ENCODE measurements around the gene GPRASP1. TPM values are rescaled to one million over a fixed set of nuclear protein-coding genes. Genes with fewer than 3 reads are reported as not detected.

GPRASP1 gene
- total RNA-seq, 2 experiments from 2014 or later = 3.0 to 3.9 TPM

GRCh38 chrX:102627640-102628039 is 23.6 kb upstream of the GPRASP1 start:
- no peak overlapping the region for H3K4me3 Mint-ChIP-seq
- DNase-seq = peak; percentile 21
- peaks cover 27% of the 10 kb centered on the region for H3K4me1 Mint-ChIP-seq (ENCODE audit: low read depth)
- peak; percentile 61 for ATAC-seq
- ChIA-PET POLR2A (no interaction called here), CTCF (interaction anchor here (0.6 kb wide), 1 partner anchor 73 kb away, joined by 3 read pairs; no protein-coding TSS in a partner anchor)
- no peak for TF ChIP-seq CTCF (IDR thresholded peaks at IDR 0.05)
- H3K27ac Mint-ChIP-seq = no peak overlapping the region
- H3K9me3 Mint-ChIP-seq = no peaks in the 10 kb centered on the region
- no peaks in the 10 kb centered on the region for H3K27me3 Mint-ChIP-seq
- intact Hi-C loops (cut with micrococcal nuclease) = no loop called here
- H3K36me3 Mint-ChIP-seq (ENCODE audit: low read depth) = peaks cover 6% of the 10 kb centered on the region

DNA sequence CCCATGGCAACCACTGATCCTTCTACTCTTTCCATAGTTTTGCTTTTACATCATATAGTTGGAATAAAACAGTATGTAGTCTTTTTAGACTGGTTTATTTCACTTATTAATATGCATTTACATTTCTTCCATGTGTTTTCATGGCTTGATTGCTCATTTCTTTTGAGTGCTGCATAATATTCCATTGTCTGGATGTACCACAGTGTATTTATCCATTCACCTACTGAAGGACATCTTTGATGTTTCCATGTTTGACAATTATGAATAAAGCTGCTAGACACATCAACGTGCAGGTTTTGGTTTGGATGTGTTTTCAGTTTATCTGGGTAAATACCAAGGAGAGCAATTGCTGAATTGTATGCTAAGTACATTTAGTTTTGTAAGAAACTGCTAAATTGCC is 13.7 kb upstream of the GPRASP1 start:
- ATAC-seq (no peak), DNase-seq (no peak)
- POLR2A ChIA-PET = interaction anchor here (0.6 kb wide), 1 partner anchor 44 kb away, joined by 3 read pairs; no protein-coding TSS in a partner anchor
- peaks cover 5% of the 10 kb centered on the region for H3K9me3 Mint-ChIP-seq
- CTCF ChIA-PET = no interaction called here
- intact Hi-C loops (cut with micrococcal nuclease) = no loop called here
- no peak for TF ChIP-seq CTCF (IDR thresholded peaks at IDR 0.05)
- H3K36me3 Mint-ChIP-seq (ENCODE audit: low read depth) = peaks cover 10% of the 10 kb centered on the region
- H3K27ac Mint-ChIP-seq = no peak overlapping the region
- H3K4me3 Mint-ChIP-seq = no peak overlapping the region
- H3K4me1 Mint-ChIP-seq (ENCODE audit: low read depth) = no peaks in the 10 kb centered on the region
- no peaks in the 10 kb centered on the region for H3K27me3 Mint-ChIP-seq

GRCh38 chrX:102650903-102651241 is 411 bp upstream of the GPRASP1 start:
- TF ChIP-seq CTCF (IDR thresholded peaks at IDR 0.05) = no peak
- ATAC-seq (peak; percentile 15), DNase-seq (no peak)
- peaks cover 17% of the 10 kb centered on the region for H3K36me3 Mint-ChIP-seq (ENCODE audit: low read depth)
- intact Hi-C loops (cut with micrococcal nuclease) = no loop called here
- H3K27ac Mint-ChIP-seq = no peak overlapping the region
- H3K4me3 Mint-ChIP-seq = peak overlapping the region; percentile 87
- H3K27me3 Mint-ChIP-seq = no peaks in the 10 kb centered on the region
- peaks cover 17% of the 10 kb centered on the region for H3K4me1 Mint-ChIP-seq (ENCODE audit: low read depth)
- no peaks in the 10 kb centered on the region for H3K9me3 Mint-ChIP-seq
- ChIA-PET CTCF (no interaction called here), POLR2A (no interaction called here)

- DNase-seq = peak; percentile 69
- TF ChIP-seq CTCF (IDR thresholded peaks at IDR 0.05) = peak; percentile 41
- Mint-ChIP-seq H3K4me3 (peak overlapping the region; percentile 87), H3K36me3 (ENCODE audit: low read depth) (peaks cover 15% of the 10 kb centered on the region), H3K9me3 (no peaks in the 10 kb centered on the region), H3K27ac (peak overlapping the region; percentile 87), H3K4me1 (ENCODE audit: low read depth) (peaks cover 22% of the 10 kb centered on the region), H3K27me3 (no peaks in the 10 kb centered on the region)
- ChIA-PET CTCF (no interaction called here), POLR2A (no interaction called here)
- intact Hi-C loops (cut with micrococcal nuclease) = no loop called here
- ATAC-seq = peak; percentile 84
Measured at GRCh38 chrX:102652031-102652688, 877 bp downstream of the GPRASP1 start.

GRCh38 chrX:102654696-102655095 is 3.4 kb downstream of the GPRASP1 start:
- Mint-ChIP-seq H3K27me3 (no peaks in the 10 kb centered on the region), H3K36me3 (ENCODE audit: low read depth) (peaks cover 15% of the 10 kb centered on the region), H3K4me1 (ENCODE audit: low read depth) (peaks cover 28% of the 10 kb centered on the region), H3K9me3 (no peaks in the 10 kb centered on the region), H3K4me3 (no peak overlapping the region), H3K27ac (no peak overlapping the region)
- ATAC-seq (no peak), DNase-seq (no peak)
- CTCF ChIA-PET = no interaction called here
- POLR2A ChIA-PET = no interaction called here
- intact Hi-C loops (cut with micrococcal nuclease) = no loop called here
- TF ChIP-seq CTCF (IDR thresholded peaks at IDR 0.05) = no peak
